OCI-LY1 (cell line): Measurements from ENCODE around the gene RSPH9.

ENCODE experiments used
- EZH2 ChIP-seq: fragments of 200-600 bp; sonication (generic), shearing (Covaris generic); IDR thresholded peaks from 2 replicates; pipeline ENCODE4 v1.8.0; 2017; ENCODE audit warnings: borderline replicate concordance, mixed run types, mild to moderate bottlenecking, antibody characterized with exemption, low read length, moderate library complexity, mixed read lengths
- TF ChIP-seq, protein P1 (sequence below): fragments of 200-600 bp; sonication (generic), shearing (Covaris generic); IDR thresholded peaks from 2 replicates; pipeline ENCODE4 v1.5.1; 2017; ENCODE audit warnings: mild to moderate bottlenecking, antibody characterized with exemption, low read length, moderate library complexity, mixed read lengths

DNA sequence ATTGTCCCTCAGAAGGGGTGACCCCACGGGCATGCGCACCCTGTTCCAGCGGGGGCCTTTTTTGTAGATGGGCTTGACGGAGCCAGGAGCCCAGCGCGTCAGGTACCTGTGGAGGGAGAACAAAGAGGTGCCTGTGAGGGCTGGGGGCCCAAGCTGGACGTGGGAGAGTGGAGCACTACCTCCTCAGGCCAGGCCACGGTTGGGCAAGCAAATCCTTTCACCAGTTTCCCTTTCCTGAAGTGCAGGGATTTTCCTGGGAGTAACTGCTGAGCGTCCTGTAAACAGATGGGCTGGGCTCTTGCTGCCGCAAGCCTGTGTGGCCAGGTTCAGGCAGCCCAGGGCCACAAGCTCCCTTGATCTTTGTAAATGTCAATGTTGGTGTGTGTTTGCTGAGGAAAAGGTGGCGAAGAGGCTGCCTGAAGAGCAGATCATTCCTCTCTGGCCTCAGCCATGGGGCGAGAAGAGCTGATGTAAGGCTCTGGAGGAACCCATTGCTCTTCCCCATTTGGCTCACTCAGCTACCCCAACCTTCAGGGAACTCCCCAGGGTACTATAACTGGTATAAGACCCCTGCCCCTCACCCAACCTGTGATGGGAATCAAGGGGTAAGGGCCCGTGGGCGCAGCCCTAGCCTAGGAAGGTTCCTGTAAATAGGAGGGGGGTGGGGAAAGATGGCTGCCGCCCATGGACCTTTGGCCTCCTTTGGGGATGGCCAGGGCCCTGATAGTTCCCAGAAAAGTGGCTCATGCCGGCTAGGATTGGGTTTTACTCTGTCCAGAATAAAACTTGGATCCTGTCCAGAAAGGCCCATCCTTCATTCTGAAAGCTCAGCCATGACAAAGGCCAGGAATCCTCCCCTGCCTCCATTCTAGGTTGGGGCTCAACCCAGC, 27.2 kb downstream of the RSPH9 start:
- TF ChIP-seq, protein P1, sequence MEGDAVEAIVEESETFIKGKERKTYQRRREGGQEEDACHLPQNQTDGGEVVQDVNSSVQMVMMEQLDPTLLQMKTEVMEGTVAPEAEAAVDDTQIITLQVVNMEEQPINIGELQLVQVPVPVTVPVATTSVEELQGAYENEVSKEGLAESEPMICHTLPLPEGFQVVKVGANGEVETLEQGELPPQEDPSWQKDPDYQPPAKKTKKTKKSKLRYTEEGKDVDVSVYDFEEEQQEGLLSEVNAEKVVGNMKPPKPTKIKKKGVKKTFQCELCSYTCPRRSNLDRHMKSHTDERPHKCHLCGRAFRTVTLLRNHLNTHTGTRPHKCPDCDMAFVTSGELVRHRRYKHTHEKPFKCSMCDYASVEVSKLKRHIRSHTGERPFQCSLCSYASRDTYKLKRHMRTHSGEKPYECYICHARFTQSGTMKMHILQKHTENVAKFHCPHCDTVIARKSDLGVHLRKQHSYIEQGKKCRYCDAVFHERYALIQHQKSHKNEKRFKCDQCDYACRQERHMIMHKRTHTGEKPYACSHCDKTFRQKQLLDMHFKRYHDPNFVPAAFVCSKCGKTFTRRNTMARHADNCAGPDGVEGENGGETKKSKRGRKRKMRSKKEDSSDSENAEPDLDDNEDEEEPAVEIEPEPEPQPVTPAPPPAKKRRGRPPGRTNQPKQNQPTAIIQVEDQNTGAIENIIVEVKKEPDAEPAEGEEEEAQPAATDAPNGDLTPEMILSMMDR: no peak
- TF ChIP-seq EZH2: no peak
